Measurements from ENCODE around the gene SERPINA3.
"Not testable (repeated sequence)": the region's sequence is repeated elsewhere in the genome, so short reads cannot be mapped to it uniquely, and the experiment has no call there.

Gene SERPINA3

GRCh38 chr14:94583557-94583956 is 28.6 kb upstream of the SERPINA3 start:
- in situ Hi-C loops (cut with HindIII; ENCODE audit: low sequenced_read_pairs) = no loop called here

DNA sequence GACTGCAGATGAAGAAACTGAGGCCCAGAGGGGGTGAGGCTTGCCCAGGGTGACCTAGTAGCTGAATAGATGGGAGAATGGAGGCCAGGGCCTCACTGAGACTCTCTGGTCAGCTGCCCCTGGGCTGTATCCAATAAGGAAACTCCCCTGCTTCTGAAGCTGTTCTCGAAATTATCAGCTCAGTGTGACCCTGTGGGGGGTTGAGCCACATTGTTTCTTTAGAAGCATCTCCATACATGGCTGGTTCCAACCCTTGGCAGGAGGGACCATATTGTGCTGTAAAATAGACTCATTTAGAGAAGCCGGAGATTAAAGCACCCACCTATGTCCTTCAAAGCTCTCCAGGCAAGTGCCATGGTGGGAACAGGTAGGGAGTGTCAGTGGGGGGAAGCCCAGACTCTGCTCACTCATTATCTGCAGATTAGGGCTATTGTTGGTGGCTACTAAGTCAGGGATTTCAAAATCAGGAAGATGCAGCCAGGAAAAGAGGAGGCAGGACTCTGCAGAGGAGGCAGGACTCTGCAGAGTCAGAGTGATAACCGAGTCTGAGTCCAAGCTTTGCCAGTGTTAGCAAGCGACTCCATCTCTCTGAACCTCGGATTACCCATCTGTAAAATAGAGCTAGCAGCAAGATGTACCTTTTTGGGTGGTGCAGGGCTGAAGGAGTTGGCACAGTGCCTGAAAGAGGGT is 27.5 kb upstream of the SERPINA3 start:
- in situ Hi-C loops (cut with HindIII; ENCODE audit: low sequenced_read_pairs) = no loop called here

GRCh38 chr14:94586635-94587034 is 25.6 kb upstream of the SERPINA3 start:
- in situ Hi-C loops (cut with HindIII; ENCODE audit: low sequenced_read_pairs) = no loop called here

DNA sequence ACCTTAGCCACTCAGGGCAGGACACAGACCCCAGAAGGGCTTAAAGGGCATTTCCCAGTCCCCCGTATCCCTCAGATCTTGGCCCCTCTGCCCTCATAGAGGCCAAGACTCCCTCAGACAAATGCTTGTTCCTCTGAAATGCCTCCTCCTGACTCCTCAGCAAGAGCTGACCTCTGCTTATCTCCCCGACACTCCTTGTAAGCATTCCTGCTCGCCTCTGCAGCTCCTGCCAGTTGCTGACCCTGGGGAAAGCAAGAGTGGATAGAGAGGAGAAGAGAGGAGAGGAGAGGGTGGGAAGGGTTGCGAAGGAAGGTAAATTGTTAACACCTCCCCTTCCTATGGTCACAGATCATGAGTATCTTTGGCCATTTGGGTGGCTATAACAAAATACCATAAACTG is 23.9 kb upstream of the SERPINA3 start:
- in situ Hi-C loops (cut with HindIII; ENCODE audit: low sequenced_read_pairs) = no loop called here

DNA sequence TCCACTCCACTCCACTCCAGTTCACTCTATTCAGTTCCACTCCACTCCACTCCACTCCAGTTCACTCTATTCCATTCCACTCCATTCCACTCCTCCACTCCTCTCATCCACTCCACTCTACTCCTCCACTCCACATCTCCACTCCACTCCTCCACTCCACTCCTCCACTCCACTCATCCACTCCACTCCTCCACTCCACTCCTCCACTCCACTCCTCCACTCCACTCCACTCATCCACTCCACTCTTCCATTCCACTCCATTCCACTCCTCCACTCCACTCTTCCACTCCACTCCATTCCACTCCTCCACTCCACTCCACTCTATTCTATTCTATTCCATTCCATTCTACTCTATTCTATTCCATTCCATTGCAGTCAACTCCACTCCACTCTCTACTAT is 21.1 kb upstream of the SERPINA3 start:
- in situ Hi-C loops (cut with HindIII; ENCODE audit: low sequenced_read_pairs) = no loop called here

DNA sequence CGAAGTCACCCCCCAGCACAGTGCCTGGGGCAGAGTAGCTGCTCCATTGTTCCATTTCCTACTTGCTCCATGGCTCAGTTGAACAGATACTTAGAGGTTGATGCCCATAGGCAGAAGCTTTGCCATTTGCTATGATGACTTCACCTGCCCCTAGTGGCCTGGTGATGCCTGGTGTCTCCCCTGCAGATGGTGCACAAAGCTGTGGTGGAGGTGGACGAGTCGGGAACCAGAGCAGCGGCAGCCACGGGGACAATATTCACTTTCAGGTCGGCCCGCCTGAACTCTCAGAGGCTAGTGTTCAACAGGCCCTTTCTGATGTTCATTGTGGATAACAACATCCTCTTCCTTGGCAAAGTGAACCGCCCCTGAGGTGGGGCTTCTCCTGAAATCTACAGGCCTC is 20.3 kb upstream of the SERPINA3 start:
- in situ Hi-C loops (cut with HindIII; ENCODE audit: low sequenced_read_pairs) = no loop called here

DNA sequence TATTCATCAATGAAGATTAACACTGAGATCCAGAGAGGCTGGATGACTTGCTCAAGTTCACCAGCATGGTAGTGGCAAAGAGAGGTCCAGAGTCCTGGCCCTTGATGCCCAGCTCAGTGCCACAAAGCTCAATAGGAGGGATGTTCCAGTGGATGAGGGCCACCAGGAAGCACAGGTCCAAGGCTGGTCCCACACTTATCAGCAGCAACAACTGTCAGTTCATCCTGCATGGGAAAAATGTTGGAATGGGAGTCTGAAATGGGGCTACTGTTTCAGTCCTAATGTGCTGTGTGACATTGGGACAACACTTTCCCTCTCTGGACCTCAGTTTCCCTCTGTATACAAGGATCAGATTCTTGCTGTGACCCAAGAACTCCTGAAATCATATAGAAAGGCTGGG is 19.7 kb upstream of the SERPINA3 start:
- in situ Hi-C loops (cut with HindIII; ENCODE audit: low sequenced_read_pairs) = no loop called here

DNA sequence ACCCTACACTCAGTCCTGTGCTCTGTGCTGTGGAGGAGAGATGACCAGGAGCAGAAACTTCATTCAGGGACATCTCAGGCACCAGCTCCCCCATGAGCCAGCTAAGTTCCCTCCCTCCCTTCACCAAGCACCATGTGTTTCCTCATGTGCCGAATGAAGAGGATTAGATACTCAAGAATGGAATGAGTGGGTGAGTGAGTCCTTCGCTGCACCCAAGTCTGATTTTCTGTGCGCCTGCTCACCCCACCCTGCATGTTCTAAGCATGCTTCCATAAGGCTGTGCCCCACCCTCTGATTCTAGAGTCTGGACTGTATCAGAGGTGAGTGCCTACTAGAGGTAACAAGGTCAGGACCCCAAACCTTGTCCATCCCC is 18.8 kb upstream of the SERPINA3 start:
- in situ Hi-C loops (cut with HindIII; ENCODE audit: low sequenced_read_pairs) = no loop called here

- in situ Hi-C loops (cut with HindIII; ENCODE audit: low sequenced_read_pairs) = no loop called here
Observed at GRCh38 chr14:94593749-94594431, 18.3 kb upstream of the SERPINA3 start.

DNA sequence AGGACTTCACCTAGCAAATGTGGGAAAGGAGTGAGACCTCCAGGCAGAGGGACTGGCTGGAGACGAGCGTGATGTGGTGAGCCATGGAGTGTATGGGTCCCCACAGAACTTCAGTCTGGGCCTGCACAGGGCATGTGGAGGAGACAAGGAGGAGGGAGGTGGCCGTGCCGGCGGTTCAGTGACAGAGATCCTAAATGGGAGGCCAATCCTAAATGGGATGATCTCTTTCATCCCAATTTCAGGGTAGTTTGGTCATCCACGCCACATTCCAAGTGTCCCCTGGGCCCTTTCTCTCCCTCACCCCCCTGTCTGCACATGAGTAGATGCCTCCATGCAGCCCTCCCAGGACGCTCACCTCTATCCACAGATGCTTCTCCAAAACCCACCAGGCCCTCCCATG is 17.8 kb upstream of the SERPINA3 start:
- in situ Hi-C loops (cut with HindIII; ENCODE audit: low sequenced_read_pairs) = no loop called here

- in situ Hi-C loops (cut with HindIII; ENCODE audit: low sequenced_read_pairs) = no loop called here
Observed at GRCh38 chr14:94595912-94596311, 16.3 kb upstream of the SERPINA3 start.

- in situ Hi-C loops (cut with HindIII; ENCODE audit: low sequenced_read_pairs) = no loop called here
Observed at GRCh38 chr14:94596361-94596760, 15.8 kb upstream of the SERPINA3 start.

DNA sequence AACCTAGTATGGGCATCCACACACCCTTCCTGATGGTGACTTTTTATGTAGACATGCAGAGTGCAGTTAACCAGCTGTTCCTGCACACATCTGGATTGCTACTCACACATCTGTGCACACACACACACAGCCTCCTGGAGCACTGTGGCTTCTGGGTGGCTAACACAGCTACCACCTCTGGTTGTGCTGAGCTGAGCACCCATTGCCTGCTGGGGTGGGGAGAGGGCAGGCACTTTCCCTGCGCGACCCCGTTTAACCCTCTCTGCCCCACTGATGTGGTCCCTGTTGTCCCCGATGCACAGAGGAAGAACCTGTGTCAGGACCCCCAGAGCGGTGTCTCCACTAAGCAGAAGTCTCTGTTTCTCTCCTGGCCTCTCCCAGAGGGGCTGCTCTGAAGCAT is 14.4 kb upstream of the SERPINA3 start:
- in situ Hi-C loops (cut with HindIII; ENCODE audit: low sequenced_read_pairs) = no loop called here

DNA sequence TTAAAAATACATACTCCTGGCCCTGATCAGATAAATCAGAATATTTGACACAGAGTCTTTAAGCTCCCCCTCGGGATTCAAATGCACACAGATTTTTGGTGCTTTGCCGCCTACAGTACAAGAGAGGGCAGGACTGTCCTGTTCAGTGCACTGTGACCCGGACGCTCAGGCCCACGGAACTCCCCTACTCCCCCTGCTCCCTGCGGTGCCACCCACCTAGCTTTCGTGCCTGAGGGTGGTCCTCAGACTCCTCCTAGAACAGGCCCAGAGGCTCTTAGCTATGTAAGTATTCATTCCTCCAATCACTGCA is 13.7 kb upstream of the SERPINA3 start:
- in situ Hi-C loops (cut with HindIII; ENCODE audit: low sequenced_read_pairs) = no loop called here

DNA sequence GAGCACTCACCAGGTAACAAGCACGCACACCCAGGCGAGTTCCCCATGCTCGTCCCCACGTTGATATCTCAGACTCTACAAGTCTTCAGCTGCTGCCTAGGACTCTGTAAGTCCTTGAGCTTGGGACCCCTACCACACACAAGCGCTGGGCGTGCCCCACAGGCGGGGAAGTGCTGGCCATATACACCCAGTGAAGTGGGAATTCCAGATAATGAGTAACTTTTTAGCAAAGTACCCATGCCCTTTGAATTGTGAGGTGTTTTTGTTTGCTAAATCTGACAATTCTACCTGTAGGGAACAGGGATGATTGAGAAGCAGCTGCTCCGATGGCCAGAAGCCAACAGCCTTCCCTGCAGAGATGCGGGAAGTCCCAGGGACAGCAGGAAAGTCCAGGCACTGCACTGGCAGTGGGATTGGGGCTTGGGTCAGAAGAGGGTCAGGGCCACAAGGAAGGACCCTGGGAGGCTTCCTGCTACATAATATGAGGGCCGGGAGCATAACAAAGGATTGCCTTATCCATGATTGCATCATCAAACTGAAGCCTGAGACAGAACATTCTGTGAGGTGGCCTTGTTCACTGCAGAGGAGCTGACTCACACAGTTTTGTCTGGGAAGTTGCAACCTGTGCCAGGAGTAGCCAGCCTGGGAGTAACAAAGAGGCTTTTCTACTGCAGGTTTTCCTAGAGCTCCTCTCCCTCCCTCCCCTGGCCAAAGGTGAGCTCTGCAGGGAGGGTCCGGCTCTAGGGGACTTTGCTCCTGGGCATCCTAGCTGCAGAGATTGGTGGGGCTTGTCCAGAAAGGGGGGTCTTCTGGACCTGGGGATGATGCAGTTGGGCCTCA is 13.2 kb upstream of the SERPINA3 start:
- in situ Hi-C loops (cut with HindIII; ENCODE audit: low sequenced_read_pairs) = no loop called here

DNA sequence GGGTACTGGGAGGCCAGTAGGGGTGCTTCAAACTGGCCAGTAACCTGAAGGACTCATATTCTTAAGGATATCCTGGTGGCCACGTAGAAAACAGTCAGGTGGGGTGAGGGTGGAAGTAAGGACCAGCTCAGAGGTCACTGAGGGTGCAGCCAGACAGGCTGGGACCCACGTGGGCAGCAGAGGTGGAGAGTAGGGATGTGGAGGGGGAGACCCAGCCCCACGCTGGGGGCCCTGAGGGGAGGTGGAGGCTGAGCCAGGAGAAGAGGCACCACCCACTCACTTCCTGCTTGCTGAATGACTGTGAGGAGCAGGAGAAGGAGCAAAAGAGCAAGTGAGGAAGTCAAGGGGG is 12.6 kb upstream of the SERPINA3 start:
- in situ Hi-C loops (cut with HindIII; ENCODE audit: low sequenced_read_pairs) = no loop called here

DNA sequence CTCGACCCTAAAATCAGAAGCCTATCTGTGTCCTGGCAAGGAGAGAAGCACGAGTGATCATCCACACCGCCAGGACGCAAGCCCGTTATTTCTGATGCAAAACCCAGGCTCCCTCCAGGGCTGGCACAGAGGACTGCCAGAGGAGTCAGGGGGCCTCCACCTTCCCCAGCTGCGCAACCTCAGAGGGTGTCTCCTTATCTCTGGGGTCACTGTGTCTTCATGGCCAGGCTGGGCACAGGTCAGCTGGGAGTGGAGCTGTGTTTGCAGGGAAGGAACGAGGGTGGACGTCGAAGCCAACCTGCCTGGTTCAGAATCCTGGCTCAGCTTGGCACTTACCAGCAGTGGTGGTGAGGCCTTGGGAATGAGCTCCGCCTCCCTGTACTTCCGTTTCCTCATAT is 12.0 kb upstream of the SERPINA3 start:
- in situ Hi-C loops (cut with HindIII; ENCODE audit: low sequenced_read_pairs) = no loop called here

DNA sequence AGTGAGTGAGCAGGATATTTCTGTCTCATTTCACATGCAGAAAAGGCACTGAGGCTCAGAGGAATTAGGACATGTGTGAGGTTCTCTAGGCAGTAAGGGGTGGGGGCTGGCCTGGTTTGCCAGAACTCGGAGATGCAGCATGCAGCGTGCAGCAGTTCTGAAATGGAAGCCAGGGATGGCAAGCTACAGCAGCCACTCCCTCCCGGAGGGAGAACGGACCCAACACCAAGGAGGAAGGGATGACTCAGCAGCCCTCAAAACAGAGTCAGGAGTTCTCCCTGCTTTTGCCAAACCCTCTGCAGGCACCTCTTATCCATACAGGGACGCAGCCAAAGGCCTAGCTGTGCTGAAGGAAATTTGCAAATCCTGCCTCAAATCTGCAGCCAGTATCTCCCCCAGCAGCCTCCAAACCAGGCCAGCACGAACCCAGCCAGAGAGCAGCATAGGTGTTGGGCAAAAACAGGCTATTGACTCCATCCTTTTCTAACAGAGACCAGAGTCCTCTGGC is 10.3 kb upstream of the SERPINA3 start:
- in situ Hi-C loops (cut with HindIII; ENCODE audit: low sequenced_read_pairs) = no loop called here

GRCh38 chr14:94602722-94603121 is 9.5 kb upstream of the SERPINA3 start:
- in situ Hi-C loops (cut with HindIII; ENCODE audit: low sequenced_read_pairs) = no loop called here

DNA sequence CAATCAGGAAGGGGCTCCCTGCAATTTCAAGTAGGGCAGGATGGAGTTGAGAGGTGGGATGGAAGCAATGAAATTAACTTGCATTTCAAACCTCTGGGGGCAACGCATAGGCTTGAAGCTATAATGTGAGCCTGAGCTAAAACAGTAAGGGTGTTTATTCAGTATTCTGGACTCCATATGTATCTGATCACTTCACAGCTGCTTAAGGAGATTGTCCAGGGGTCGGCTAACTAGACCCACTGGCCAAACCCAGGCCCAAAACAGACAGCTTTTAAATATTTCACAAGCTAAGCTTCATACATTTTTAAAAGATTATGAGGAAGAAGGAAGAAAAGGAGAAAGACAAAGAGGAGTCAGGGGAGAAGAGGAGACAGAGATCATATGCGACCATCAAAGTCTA is 6.8 kb upstream of the SERPINA3 start:
- in situ Hi-C loops (cut with HindIII; ENCODE audit: low sequenced_read_pairs) = no loop called here

DNA sequence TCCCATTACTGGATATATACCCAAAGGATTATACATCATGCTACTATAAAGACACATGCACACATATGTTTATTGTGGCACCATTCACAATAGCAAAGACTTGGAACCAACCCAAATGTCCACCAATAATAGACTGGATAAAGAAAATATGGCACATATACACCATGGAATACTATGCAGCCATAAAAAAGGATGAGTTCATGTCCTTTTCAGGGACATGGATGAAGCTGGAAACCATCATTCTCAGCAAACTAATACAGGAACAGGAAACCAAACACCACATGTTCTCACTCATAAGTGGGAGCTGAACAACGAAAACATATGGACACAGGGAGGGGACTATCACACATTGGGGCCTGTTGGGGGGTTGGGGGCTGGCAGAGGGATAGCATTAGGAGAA is 3.2 kb upstream of the SERPINA3 start:
- in situ Hi-C loops (cut with HindIII; ENCODE audit: low sequenced_read_pairs) = not testable (repeated sequence)

DNA sequence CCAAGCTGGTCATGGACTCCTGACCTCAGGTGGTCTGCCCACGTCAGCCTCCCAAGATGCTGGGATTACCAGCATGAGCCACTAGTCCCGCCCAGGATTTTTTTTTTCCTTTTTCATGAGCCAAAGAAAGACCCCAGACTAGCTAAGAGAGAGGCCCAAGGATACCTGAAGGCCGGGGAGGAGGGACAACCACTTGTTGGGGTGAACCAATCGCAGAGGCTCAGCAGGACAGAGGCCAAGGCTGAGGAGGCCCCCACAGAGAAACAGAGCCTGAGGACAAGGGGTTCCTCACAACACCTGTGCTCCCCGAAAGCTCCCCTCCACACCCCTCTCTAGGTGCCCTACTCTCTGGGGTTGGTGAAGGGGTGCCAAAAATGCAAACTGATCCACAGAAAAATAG is 1.0 kb upstream of the SERPINA3 start:
- in situ Hi-C loops (cut with HindIII; ENCODE audit: low sequenced_read_pairs) = no loop called here

All from endothelial cell of hepatic sinusoid (primary cell).